ENCODE measurements around the gene PRKCQ.

Gene PRKCQ

DNA sequence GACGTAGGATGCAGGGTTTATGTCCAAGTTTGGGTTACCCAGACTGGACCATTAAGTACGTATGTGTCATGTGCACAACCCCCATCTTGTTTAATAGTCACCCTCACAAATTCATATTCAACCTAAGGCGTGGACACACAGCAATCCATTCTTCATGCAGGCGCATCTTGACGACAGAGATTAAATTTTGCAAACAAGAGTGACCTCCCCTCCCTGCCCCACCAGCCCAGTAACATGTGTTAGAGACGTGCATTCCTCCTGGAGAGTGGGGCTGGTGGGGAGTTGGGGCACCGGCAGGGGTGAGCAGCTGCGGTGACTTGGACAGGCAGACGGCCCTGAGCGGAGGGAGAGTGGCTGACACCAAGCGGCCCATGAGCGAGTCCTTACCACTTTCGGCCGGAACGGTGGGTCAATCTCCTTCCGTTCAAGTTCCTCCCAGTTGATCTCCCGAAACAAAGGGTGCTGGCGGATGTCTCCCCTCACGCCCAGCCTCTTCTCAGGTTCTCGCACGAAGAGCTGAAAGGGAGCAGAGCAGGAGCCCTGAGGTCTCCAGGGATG is 149.6 kb downstream of the PRKCQ start:
- H3K4me3 ChIP-seq (ENCODE audit: low read length): no peak overlapping the region
- TF ChIP-seq, protein P1, sequence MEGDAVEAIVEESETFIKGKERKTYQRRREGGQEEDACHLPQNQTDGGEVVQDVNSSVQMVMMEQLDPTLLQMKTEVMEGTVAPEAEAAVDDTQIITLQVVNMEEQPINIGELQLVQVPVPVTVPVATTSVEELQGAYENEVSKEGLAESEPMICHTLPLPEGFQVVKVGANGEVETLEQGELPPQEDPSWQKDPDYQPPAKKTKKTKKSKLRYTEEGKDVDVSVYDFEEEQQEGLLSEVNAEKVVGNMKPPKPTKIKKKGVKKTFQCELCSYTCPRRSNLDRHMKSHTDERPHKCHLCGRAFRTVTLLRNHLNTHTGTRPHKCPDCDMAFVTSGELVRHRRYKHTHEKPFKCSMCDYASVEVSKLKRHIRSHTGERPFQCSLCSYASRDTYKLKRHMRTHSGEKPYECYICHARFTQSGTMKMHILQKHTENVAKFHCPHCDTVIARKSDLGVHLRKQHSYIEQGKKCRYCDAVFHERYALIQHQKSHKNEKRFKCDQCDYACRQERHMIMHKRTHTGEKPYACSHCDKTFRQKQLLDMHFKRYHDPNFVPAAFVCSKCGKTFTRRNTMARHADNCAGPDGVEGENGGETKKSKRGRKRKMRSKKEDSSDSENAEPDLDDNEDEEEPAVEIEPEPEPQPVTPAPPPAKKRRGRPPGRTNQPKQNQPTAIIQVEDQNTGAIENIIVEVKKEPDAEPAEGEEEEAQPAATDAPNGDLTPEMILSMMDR (conservative IDR thresholded peaks at IDR 0.05; ENCODE audit: low read depth, low read length): no peak

DNA sequence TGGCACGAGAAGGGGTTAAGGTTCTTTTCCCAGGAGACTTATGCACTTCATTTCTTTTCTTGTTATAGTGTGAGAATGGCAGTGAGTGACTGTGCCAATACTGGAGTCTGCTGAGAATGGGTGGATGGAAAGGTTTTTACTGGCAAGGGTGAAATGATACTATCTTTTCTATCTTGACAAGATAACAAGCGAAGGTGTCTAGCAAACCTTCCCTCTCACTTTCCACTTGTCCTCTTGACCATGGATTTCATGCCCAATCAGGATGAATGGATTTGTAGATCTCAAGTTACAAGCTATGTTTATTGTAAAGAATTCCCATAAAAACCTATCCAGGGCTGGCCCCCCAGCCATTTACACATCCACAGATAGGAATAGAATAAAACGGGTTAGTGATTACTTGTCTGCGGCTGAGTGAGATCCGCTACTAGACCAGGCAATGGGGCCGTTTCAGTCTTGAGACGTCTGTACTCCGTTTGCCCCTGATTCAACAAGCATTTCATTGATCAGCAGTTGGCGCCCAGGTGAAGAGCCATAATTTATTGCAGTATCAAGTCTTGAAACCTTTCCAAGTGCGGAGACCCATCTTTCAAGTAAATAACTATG is 152.6 kb downstream of the PRKCQ start:
- DNase-seq (ENCODE audit: low read depth): no peak
- TF ChIP-seq, protein P1 (conservative IDR thresholded peaks at IDR 0.05; ENCODE audit: low read depth, low read length): no peak

More for the DNA sequence above, 149.6 kb downstream of the PRKCQ start:
- DNase-seq (ENCODE audit: low read depth): no peak

DNA sequence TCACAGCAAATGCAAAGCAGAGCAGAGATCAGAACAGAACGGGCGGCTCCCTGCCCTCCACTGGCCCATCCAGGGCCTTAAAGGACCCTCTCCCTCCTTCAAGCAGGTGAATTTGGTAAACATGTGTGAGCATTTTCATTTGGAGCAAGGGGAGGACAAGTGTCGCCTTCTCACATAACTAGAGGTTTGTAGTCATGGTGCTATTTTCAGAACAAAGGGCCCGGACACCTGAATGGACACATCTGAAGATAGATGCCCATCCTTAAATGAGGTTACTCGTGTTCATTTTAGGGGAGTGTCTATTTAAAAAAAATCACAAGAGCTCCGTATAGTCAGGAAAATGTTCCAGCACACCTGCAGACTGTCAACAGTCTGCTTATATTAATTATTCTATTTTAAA is 153.8 kb downstream of the PRKCQ start:
- DNase-seq (ENCODE audit: low read depth): no peak
- H3K4me3 ChIP-seq (ENCODE audit: low read length): no peak overlapping the region
- TF ChIP-seq, protein P1 (conservative IDR thresholded peaks at IDR 0.05; ENCODE audit: low read depth, low read length): no peak

More for the DNA sequence above, 152.6 kb downstream of the PRKCQ start:
- no peak overlapping the region for H3K4me3 ChIP-seq (ENCODE audit: low read length)

DNA sequence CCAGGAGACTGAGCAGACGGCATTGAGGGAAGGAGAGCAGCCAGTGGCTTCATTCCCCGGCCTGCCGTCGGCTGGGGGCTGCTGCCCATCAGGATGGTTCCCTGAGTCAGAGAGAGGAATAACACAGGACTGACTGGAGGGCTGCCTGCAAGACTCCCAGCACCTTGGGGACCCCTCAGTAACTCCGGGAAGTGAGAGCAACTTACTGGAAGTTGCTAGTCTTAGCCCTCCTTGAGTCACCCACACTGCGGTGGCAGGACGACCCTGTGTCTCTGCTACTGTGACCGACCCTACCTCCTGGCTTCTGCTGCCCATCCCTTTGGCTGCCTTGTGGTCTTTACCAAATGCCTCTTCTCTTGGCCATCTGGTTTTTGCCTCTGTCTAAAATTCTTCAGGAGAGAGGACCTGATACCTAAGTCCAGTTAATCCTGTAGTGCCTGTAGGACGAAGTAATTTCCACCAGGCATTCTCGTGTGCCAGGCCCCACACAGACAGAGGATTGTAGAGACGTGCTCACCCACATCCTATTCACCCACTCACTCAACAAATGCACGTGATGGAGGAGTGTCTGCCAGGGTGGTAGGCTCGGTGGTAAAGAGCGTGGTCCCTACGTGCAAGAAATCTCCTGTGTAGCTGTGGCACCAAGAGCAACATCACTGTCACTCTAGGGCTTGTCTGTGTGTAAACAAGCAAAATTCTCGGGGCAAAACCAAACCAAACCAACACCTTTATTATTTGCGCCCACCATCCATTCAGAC is 156.5 kb downstream of the PRKCQ start:
- TF ChIP-seq, protein P1 (conservative IDR thresholded peaks at IDR 0.05; ENCODE audit: low read depth, low read length): no peak
- no peak for DNase-seq (ENCODE audit: low read depth)
- no peak overlapping the region for H3K4me3 ChIP-seq (ENCODE audit: low read length)

DNA sequence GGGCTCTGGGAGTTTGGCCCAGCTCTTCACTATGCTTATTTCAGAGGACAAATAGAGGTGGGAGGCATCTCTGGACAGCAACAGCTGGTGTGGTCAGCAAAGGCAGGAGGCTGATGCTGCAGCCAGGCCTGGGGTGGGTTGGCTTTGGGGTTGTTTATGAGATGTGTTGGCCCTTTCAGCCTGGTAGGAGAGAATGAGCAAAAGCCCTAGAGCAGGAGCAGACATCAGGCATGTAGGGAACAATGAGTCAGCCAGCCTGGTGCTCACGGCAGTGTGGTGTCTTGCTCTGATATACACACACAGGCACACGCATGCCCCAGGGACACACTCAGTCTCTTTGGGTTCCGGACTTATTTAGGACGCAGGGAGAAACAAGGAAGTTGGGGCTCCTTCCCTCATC is 157.1 kb downstream of the PRKCQ start:
- H3K4me3 ChIP-seq (ENCODE audit: low read length): no peak overlapping the region
- TF ChIP-seq, protein P1 (conservative IDR thresholded peaks at IDR 0.05; ENCODE audit: low read depth, low read length): no peak
- no peak for DNase-seq (ENCODE audit: low read depth)

DNA sequence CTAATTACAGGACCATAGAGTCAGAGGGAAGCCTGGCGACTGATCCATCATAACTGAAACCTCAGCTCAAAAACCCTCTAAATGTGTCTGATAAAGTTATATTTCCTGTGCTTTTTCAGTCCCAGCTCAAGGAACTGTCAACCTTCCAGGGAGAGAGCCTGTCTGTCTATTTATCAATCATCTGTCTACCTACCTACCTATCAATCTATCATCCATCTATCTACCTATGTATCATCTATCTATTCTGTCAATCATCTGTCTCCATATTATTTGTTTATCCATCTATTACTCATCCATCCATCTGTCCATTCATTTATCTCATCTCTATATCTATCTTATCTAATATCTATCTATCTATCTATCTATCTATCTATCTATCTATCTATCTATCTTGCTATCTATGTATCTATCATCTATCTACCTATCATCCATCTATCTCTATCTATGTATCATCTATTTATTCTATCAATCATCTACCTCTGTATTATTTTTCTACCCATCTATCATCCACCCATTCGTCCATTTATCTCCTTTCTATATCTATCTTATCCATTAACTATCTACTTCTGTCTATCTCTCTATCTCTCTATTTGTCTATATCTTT is 161.4 kb downstream of the PRKCQ start:
- no peak for DNase-seq (ENCODE audit: low read depth)
- TF ChIP-seq, protein P1 (conservative IDR thresholded peaks at IDR 0.05; ENCODE audit: low read depth, low read length): no peak
- no peak overlapping the region for H3K4me3 ChIP-seq (ENCODE audit: low read length)

All from retinal pigment epithelial cell (primary cell).